GM18520 (cell line): Measurements from ENCODE around the gene ACTR3C.
"Not testable (repeated sequence)": the region's sequence is repeated elsewhere in the genome, so short reads cannot be mapped to it uniquely, and the experiment has no call there.

Source experiments
- ATAC-seq: cut with Tn5 transposase; IDR thresholded peaks from one replicate; pipeline ENCODE4 v1.9.1; 2021; ENCODE audit not compliant: unreplicated experiment

ACTR3C gene

DNA sequence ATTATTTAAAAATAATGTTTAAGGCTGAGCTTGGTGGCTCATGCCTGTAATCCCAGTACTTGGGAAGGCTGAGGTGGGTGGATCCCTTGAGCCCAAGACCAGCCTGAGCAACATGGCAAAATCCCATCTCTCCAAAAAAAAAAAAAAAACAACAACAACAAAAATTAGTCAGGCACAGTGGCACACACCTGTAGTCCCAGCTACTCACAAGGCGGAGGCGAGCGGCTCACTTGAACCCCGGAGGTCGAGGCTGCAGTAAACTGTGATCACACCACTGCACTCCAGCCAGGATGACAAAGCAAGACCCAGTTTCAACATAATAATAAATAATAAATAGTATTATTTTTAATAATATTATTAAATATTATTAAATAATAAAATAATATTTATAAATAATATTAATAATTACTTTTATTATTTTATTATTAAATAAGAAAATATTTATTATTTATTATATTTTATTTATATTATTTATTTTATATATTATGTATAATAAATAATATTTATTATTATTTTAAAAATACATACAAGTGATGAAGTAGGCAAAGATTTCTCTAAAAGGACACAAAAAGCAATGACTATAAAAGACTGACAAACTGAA is 8.6 kb downstream of the ACTR3C start:
- no peak for ATAC-seq

DNA sequence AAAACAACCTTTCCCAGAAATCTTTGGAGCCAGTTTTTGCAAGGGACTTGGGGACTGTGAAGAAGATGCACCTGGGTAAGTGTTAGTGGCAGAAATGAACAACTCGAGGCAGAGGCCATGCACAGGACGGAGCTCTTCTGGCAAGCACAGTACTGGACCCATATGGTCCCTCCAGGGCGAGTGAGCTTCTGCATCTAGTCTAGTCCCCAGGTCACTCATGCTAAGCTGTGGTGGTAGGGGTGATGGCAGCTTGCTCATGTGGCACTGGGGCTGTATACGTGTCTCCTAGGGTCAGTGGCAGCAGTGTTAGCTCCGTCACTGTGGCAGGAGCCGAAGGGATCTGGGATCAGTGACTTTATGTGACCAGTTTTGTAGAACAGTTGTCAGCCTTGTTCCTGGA is 9.5 kb downstream of the ACTR3C start:
- ATAC-seq, result no peak

DNA sequence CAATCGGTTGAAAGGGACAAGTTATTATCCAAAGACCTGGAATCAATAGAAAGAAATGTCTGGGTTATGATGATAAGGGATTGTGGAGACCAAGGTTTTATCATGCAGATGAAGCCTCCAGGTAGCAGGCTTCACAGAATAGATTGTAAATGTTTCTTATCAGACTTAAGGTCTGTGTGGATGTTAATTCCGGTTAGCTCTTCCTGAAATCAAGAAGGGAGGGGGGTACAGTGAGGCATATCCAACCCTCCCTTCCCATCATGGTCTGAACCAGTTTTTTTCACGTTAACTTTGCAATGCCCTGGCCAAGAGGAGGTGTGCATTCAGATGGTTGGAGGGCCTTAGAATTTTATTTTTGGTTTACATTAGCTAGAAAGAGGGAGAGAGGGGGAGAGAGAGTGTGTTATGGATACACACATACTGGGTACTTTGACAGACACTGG is 10.0 kb downstream of the ACTR3C start:
- no peak for ATAC-seq

DNA sequence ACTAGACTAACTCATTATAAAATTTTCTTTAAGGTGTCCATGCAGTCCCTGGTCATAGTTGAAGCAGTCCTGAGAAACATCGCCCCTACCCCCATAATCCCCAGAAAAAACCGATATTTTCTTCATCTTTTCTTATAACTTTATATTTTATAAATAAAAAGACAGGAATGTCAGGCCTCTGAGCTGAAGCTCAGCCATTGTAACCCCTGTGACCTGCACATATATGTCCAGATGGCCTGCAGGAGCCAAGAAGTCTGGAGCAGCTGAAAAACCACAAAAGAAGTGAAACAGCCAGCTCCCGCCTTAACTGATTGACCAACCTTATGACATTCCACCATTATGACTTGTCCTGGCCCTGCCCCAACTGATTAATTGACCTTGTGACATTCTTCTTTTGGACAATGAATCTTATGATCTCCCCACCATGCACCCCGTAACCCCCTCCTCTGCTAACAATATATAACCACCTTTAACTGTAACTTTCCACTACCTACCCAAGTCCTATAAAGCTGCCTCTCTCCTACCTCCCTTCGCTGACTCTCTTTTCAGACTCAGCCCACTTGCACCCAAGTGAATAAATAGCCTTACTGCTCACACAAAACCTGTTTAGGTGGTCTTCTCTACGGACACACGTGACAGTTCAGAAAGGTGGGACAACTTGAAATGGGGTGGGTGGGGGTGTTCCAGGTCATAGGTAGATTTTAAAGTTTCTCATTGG is 10.5 kb downstream of the ACTR3C start:
- not testable (repeated sequence) for ATAC-seq

DNA sequence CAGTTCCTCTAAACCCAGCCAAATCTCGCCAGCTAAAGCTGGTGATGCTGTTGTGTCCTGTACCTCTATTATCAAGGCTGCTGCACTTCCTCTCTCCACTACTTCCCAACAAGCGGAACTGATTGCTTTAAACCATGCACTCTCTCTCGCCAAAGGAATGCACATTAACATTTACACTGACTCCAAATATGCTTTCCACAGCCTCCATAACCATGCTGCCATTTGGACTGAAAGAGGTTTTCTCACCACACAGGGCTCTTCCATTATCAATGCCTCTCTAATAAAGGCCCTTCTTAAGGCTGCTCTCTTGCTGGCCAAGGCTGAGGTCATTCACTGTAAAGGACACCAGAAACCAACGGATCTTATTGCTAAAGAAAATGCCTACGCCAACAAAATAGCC is 11.6 kb downstream of the ACTR3C start:
- no peak for ATAC-seq

DNA sequence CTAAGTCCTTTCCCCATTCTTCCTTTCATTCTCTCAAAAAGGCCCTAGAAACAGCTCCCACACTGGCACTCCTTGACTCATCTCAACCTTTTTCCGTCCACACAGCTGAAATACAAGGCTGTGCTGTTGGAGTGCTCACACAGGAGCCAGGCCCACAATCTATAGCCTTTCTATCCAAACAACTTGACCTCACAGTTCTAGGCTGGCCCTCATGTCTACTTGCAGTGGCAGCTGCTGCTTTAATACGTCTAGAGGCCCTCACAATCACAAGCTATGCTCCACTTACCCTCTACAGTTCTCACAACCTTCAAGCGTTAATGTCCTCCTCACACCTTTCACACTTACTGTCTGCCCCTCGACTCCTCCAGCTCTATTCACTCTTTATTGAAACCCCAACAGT is 12.2 kb downstream of the ACTR3C start:
- no peak for ATAC-seq

DNA sequence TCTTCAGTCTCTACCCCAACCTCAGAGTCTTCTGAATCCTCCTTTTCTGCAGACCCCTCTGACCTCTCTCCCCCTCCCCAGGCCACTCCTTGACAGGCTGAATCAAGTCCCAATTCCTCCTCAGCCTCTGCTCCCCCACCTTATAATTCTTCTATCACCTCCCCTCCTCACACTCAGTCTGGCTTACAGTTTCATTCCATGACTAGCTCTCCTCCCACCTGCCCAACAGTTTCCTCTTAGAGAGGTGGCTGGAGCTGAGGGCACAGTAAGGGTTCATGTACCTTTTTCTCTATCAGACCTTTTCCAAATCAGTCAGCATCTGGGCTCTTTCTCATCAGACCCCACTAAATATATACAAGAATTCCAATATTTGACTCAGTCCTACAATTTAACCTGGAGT is 14.8 kb downstream of the ACTR3C start:
- ATAC-seq, result no peak

DNA sequence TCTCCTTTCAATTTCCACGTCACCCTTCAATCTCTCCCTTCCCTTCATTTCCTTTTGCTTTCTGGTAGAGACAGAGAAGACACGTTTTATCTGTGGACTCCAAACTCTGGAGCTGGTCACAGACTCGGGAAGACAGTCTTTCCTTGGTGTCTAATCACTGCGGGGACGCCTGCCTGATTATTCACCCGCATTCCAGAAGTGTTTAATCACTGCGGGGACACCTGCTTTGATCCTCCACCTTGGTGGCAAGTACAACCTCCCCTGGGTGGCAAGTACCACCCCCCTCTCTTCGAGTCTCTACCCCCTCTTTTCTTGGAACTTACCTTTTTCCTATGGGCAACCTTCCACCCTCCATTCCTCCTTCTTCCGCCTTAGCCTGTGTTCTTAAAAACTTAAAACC is 15.4 kb downstream of the ACTR3C start:
- no peak for ATAC-seq

DNA sequence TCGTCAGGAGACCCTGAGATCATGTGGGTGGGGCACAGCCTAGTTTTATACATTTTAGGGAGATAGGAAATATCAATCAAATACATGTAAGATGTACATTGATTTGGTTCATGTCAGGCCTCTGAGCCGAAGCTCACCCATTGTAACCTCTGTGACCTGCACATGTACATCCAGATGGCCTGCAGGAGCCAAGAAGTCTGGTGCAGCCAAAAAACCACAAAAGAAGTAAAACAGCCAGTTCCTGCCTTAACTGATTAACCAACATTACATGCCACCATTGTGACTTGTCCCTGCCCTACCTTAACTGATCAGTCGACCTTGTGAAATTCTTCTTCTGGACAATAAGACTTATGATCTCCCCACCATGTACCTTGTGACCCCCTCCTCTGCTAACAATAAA is 16.2 kb downstream of the ACTR3C start:
- no peak for ATAC-seq

DNA sequence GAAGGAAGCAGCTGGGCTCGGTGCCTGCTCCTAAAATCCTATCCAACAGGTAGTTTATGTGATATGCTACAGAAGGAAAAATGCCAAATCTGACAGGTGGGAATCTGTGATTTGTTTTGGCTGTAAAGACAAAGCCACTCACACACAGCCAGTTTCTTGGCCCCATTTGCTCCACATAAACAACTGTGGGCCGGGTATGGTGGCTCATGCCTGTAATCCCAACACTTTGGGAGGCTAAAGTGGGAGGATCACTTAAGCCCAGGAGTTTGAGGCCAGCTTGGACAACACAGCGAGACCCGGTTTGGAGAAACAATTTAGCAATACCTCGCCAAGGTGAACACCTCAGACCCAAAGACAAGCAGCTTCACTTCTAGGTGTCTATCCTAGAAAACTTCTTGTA is 17.0 kb downstream of the ACTR3C start:
- ATAC-seq, result not testable (repeated sequence)

DNA sequence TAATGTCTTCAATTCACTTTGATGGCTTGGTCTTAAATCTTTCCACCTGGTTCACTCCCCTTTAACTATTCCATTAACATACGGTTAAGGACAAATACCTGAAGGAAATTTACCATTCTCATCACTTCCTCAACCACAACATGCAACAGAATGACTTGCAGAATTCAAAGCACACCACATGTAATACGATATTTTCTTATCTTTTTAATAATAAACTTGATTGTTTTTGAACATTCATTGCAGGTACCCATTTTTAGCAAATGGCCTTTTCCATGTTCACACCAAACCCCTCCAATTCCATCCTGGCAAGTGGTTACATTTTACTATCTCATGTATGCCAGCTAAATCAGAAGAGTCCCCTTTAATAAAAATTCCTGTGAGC is 17.5 kb downstream of the ACTR3C start:
- not testable (repeated sequence) for ATAC-seq

DNA sequence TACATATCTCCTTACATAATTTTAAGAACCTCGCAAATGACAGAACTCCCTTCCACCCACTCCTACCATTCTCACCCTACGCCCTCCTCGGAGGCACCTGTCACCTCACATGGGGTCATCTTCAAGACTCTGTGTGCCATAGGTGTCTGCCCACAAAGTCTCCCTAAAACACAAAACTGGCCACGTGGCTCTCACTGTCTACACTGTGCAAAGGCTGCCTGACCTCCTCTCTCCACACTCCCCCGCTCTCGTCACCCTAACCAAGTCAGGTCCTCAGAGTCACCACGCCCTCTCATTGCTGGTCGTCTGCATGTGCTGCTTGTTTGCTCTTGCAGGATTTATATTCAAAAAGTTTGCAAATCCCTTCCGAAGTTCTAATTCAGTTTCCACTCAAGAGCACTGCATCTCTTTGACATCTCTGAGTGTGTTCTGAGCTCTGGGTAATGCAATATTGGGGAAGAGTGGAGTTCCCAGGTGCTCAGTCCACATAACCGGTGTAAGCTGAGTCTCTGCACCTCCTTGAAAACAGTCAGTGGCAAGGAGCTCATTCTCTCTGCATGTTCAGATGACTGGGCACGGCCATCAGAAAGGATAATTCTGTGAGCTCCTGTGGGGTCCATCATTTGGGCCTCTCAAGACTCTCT is 18.0 kb downstream of the ACTR3C start:
- ATAC-seq, result not testable (repeated sequence)

DNA sequence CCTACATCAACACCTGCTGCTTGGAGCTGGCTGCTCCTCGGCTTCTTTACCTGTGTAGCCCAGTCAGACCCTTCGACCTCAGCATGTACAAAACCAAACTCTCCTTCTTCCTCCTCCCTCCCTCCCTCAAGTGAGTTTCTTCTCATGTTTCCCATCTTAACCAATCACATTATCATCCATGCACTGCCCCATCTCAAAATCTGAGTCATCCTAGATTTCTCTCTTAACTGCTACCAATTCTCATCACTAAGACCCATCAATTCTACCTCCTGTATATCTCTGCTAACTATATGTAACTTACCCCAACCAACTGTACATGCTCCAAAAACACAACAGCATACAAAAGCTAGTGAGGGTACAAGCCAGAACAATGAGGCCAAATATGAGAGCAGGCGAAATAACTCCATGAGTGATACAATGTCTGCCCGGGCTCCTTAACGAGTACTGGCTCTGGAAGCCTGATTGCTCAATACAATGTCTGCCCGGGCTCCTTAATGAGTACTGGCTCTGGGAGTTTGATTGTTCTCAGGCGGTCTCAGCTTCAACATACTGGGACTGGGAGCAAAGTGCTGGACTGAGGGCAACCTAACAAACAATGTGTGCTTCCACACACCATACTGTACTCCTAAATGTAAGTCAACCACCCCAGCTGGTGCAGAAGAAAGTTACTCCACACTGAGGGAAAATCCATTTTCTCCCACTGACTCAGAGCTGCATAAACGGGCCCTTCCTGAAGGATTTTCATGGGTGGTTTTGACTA is 18.7 kb downstream of the ACTR3C start:
- ATAC-seq, result not testable (repeated sequence)

DNA sequence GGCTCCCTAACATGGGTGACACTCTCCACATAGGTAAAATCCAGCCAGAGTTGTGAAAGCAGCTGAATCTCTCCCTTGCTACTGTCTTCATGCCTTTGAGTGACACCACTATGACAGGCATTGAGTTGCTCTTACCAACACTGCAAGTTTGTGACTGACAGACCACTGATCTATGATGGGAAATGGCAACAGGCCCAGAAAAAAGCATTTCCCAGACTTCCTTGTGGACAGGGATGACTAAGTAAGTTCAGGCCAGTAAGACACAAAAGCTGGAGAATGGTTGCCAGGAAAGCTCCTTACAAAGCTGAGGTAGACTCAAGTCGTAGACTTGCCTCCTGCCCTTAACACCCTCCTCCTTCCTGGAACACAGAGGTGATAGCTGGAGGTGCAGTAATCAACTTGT is 20.4 kb downstream of the ACTR3C start:
- ATAC-seq, result not testable (repeated sequence)

DNA sequence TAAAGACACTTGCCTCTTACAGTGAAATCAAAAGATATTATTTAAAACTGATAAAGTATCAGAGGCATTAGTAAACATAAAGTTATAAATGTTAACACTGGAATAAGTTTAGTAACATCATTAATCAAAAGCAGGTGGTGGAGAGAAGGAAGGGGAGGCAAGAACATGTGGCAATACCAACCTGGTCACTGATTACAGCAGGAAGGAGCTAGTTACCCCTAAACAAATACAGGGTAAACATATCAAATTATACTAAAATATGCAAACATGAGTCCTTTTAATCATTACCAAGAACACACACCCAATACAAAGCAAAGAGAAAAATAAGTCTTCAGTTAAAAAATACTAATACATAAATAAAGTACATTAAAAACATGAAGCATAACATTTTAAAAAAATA is 25.4 kb downstream of the ACTR3C start:
- ATAC-seq, result not testable (repeated sequence)

DNA sequence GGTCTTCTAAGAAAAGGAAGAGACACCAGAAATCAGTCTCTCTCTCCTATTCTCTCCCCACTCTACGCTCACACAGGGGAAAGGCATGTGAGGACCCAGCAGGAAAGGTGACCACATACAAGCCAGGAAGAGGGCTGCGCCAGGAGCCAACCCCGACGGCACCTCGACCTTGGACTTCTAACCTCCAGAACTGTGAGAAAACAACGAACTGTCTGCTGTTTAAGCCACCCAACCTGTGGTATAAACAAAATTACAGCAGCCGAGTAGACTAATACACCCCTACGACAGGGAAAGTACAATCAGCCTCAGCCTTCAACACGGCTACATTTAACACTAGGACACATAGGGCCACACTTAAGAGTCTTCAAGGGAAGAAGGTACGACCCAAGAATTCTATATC is 26.5 kb downstream of the ACTR3C start:
- not testable (repeated sequence) for ATAC-seq

DNA sequence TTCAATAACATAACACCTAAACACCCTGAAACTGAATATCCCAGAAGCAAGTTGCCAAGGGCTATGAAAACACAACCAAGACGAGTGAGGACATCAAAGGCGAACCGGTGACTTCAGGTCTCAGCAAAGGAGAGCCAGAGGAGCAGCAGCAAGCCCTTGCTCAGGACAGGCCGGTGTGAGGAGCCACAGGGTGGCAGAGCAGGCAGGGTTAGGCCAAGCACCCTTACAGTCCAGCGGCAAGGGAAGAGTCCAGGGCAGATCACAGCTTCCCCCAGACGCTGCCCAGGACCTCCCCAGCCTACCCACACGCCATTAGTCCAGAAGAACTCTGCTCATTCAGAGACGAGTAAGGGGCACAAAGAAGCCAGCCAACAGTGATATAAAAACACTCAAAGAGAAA is 27.7 kb downstream of the ACTR3C start:
- not testable (repeated sequence) for ATAC-seq

DNA sequence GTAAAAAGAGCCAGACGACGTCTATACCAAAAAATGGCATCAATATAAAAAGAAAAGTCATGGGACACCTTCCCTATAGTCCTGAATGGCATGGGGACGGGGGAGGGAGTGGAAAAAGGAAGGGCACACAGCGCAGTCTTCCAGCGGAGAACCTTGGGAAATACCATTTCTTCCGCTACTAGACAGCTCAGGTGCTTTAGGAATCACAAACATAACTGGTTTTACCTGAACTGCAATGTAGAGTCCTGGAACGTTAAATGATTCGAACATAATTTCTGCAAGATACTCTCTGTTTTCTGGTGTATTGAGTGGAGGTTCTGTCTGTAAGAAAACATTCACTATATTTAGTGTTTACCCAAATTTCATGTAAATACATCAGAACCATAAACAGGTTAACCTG is 28.3 kb downstream of the ACTR3C start:
- not testable (repeated sequence) for ATAC-seq

DNA sequence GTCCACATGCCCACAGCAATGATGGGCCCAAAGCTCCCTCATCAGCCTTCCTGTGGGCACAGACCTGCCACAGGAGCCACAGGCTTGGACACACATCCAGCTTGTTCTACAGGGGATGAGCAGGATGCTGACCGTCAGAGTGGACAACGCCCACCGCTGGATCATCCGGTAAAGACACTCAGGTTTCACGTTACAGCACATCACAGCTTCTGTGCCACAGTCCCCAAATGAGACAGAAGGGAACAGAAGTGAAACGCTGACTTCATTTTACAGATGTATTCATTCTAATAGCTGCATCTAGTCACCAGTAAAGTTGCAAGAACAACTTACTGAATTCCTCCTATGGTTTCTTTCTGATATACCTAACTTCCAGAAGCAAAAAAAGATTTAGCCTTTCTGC is 33.0 kb downstream of the ACTR3C start:
- ATAC-seq, result not testable (repeated sequence)

DNA sequence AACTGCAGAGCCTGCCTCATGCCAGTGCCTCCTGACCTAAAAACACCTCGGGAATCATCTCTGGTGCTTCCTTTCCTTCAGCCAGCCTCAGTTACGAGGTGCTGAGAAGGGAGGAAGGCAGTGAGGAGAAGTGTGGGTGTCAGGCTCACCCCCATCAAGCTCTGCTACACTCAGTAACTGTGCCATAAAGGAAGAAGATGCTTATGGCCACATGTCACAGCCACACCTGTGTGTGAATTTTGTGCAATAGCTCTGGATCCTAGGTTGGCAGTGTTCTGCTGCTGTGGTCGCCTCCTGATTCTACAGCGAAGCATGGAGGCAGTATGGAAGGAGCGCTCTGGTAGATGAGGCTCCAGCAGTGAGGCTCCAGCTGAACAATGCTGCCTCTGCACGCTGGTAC is 34.5 kb downstream of the ACTR3C start:
- not testable (repeated sequence) for ATAC-seq

DNA sequence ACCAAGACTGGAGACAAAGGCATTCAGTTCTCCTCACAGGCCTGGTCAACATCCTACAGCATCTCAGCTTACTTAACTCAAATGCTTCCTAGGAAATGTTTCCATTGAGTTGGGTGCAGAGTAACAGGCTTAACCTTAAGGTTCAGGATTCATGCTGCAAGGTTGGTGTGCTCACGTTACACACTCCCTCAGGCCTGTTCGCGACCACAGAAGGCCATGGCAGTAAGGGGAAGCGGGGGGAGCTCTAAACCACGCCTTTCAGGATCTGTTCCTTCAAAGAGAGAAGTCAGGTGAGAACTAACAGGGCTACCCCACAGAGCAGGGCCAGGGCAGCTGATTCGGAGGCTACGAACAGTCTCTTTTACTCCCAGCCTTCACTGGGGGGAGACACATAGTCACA is 35.5 kb downstream of the ACTR3C start:
- not testable (repeated sequence) for ATAC-seq
